HUDEP-2 (cell line): Measurements from ENCODE around the gene C1QTNF3.
A peak's percentile ranks its signal among the peaks of the same experiment; 100 is the strongest.
"Not testable (repeated sequence)": the region's sequence is repeated elsewhere in the genome, so short reads cannot be mapped to it uniquely, and the experiment has no call there.

ENCODE experiments used
- DNase-seq, 76 experiments: peaks; one replicate each; lab custom pipeline; 2025; ENCODE audit not compliant: unreplicated experiment in 76 of 76; lab: John Stamatoyannopoulos, UW

Gene C1QTNF3

DNA sequence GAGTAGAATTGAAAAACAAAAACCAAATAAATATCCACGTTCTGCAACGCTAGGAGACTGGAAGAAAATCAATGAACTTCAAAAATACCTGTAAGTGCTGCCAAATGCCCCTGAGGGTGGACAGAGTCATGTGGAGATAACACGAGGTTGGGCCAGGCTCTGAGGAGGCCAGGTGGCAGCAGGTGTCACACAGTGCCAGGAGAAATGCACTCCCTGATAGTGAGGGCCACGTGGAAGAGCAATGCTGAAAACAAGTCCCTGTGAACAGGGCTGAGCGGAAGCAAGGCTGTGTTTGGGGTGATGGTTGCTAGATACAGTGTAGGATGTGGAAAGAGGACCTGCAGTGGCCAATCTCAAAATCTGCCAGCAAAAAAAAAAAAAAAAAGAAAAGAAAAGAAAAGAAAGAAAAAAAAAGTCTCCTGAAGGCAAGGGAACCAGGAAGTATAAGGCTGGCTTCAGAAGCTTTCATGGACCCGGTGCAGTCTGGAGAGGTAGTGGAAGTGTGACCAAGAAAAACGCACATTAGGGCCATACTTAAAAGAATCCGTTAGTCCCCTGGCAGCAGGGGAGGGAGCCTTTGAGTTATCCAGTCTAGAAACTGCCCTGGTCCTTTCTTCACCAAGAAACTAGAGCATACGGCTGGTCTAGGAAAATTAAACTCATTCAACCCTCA, 16.8 kb downstream of the C1QTNF3 start:
- no peak for DNase-seq

DNA sequence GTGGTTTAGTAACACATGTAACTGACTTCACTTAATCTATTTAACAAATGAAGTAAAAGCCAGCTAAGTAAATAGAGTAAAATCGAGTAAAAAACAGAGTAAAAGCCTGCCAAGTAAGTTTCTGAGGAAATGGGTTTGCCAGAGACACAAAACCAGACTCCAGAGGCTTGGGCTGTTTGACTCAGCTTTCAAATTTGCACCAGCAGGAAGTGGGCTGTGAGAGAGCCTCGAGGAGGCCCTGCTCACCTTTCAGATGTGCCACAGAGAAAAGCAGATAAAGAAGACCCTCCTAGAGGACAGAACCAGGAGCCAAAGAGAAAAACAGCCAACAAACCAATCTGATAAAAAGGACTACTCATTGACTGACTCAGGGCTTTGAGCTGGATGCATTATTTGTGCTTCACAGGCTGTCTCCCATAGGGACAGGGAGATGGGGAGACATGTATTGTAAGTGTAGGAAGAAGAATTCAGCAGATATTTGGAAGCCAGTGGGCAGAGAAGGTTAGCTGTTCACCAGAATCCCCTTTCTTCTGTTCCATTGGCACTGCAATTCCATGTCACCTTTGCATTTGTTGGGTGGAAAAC, 20.8 kb downstream of the C1QTNF3 start:
- no peak for DNase-seq

DNA sequence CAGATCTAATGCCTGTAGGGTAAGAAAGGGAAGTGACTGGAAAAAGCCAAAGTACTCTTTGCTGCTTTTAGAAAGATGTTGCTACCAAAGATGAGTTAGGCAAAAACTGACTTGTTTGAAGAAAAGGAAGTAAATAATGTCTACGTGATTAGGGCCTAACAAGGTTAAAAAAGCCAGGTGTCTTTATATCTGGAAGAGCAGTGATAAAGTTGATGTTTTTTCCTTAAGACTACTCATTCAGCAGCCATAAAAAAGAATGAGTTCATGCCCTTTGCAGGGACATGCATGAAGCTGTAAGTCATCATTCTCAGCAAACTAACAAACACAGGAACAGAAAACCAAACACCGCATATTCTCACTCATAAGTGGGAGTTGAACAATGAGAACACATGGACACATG, 21.7 kb downstream of the C1QTNF3 start:
- no peak for DNase-seq

DNA sequence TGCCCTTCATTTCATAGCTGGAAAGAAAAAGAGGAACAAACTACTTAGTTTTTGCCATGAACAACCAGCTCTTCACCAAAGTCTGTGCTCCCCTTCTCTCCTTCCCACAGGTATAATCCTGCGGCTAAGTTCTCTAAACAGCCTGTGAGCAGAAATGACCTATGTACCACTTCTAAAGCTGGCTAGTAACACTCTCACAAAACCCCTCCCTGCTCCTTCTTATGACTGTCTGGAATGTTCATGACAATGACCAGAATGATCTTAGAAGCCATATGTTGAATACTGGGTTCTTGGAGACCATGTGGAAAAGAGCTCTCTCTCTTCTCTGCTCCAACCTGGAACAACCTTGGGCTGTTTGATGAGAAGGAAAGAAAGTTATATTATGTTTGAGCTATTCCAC, 22.3 kb downstream of the C1QTNF3 start:
- no peak for DNase-seq

DNA sequence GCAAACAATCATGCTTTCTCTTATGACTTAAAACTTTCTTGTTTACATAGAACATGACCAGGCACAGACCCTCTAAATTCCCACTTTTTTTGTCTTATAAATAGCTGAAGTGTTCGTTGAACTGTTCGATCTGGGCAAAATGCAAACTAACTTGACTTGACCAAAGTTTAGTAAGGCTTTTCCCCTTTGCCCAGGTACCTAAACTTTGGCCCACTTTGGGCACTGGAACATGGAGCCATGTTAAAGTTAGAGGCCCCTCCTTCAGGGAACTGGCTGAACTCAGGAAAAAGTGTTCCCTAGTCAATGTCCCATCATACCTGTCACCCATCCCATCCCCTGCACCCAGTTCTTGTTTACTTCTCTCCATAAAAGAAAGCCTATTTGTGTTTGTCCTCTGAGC, 25.8 kb downstream of the C1QTNF3 start:
- DNase-seq: no peak

DNA sequence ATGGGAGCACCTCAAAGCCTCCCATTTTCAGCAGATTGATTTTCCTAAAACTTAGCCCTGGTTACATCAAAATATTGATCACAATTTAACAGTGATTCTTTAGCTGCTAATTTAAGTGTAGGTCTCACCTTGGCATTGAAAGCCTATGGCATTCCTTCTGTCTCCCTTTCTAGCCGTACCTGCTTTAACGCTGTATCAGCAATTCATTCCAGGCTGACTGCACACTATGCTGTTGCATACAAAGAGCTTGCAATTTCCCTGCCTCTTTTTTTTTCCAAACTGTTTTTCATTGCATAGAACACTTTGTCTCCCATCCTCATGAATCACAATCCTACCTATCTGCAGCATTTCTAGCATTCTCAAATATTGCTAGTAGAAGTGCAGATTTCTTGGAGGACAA, 26.3 kb downstream of the C1QTNF3 start:
- no peak for DNase-seq

DNA sequence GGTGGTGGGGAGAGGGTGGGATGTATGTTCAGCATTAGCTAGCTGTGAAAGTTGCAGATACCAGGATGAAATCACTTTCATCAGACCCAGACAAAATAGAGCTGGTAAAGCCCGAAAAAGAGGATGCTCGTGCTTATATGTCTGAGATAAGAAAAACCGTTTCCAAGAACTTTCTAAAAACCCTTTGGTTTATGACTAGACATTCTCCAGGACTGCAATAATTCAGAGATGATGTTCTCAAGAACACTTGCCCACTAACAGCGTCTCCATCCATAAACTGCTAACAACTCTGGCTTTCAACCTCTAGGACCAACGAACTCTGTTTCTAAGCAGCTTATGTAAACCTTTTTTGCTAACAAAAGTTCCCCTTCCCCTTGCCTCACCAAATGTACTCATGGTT, 26.8 kb downstream of the C1QTNF3 start:
- DNase-seq: no peak

DNA sequence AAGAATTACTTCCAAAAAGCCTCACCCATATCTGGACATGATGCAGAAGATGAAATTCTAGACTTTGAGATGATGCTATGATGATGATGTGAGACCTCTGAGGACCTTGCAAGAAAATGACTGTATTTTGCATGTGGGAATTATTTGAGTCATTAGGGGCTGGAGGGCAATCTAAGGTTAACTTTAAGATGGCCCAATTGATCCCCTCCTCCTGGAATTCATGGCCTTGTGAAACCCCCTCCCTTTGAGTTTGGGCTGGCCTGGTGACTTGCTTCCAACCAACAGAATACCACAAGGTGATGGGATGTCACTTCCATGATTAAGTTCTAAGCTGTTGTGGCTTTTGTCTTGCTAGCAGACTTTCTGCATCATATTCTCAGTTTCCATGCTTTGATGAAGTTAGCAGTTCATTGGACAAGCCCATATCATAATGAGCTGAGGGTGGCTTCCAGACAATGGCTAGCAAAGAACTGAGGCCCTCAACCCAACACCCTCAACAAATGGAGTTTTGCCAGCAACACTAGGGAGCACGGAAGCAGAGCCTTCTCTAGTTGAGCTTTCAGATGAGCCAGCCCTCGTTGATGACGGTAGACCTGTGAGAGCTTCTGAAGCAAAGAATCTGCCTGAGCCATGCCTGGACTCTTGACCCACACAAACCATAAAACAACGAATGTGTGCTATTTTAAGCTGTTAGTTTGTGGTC, 27.7 kb downstream of the C1QTNF3 start:
- DNase-seq: no peak

DNA sequence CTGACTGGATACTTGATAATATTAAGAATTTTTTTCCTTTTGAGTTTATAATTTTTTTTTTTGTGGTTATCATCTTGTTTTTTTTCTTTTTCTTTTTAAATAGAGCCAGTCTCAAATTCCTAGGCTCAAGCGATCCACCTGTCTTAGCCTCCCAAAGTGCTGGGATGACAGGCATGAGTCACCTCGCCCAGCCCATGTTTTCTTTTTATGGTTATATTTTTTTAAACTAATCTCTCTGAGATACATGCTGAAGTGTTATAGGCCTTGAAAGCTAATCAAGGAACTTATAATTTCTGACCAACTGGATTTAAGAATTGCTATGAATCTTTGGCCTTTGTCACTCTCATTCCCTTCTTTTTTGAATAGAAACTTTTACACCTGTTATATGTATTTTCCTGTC, 28.4 kb downstream of the C1QTNF3 start:
- no peak for DNase-seq

DNA sequence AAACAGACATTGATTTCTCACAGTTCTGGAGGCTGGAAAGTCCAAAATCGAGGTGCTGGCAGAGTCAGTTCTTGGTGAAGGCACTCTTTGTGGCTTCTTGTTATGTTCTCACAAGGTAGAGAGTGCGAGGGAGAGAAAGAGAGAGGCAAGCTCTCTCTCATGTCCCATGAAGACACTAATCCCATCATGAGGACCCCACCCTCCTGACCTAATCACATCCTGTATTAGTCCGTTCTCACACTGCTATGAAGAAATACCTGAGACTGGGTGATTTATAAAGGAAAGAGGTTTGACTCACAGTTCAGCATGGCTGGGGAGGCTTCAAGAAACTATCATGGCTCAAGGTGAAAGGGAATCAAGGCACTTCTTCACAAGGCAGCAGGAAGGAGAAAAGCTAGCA, 29.5 kb downstream of the C1QTNF3 start:
- no peak for DNase-seq

DNA sequence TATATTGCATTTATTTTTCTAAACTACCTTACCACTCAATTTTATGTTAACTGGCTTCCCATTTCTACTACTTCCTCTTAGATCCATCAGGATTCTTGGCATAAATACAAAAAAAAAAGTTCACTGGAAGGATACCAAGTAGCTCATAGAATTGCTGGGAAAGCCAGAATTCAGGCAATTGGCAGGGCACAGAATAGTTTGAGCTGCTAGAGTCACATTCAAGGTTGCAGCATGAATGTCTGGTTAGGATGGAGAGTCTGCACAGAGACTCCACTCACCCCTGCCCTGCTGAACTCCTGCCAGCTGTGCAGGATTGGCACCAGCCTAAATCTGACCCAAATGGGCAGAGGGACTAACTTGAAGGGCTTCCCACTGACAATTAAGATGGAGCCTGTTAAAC, 30.2 kb downstream of the C1QTNF3 start:
- no peak for DNase-seq

DNA sequence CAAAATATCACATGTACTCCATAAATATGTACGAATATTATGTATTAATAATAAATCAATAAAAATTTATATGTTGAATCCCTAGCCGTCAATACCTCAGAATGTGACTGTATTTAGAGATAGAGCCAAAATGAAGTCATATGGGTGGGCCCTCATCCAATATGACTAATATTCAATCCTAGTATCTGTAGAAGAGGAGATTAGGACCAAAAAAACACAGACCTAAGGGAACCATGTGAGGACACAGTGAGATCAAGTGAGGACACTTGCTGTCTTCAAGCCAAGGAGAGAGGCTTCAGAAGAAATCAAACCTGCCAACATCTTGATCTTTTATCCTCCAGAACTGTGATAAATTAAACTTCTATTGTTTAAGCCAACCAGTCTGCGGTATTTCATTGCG, 31.5 kb downstream of the C1QTNF3 start:
- peak in 18 of 76 experiments; percentile 3 to 64 (median 35) for DNase-seq

DNA sequence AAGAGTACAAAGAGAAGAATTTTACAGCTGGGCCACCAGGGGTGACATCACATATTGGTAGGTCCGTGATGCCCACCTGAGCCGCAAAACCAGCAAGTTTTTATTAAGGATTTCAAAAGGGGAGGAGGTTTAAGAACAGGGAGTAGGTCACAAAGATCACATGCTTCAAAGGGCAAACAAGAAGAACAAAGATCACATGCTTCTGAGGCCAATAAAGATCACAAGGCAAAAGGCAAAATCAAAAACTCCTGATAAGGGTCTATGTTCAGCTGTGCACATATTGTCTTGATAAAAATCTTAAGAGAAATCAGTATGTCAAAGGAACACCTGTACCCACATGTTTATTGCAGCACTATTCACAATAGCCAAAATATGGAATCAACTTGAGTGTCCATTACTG, 32.9 kb downstream of the C1QTNF3 start:
- DNase-seq: not testable (repeated sequence)

DNA sequence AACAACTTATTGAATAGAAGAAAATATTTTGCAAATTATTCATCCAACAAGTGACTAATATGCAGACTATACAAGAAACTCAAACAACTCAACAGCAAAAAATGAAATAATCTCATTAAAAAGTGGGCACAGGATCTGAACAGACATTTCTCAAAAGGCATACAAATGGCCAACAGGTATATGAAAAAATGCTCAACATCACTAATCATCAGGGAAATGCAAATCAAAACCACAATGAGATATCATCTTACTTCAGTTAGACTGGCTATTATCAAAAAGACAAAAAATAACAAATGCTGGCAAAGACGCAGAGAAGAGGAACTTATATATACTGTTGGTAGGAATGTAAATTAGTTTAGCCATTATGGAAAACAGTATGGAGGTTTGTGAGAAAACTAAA, 33.4 kb downstream of the C1QTNF3 start:
- no peak for DNase-seq

DNA sequence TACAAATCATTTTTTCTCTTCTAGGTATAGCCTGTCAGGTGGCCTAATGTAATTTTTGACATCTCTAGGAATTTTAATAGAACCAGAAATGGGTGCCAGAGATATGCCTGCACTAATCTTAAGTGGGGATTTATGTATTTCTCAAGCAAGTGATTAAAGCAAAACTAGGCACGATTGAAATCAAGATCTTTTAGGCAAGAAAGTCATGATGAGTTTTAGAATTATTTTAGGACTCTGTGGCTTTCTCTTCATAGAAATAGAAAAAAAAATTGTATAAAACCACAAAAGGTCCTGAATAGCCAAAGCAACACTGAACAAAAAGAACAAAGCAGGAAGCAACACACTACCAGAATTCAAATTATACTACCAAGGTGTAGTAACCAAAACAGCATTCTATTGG, 34.2 kb downstream of the C1QTNF3 start:
- peak in 2 of 76 experiments; percentile 3 to 20 for DNase-seq

DNA sequence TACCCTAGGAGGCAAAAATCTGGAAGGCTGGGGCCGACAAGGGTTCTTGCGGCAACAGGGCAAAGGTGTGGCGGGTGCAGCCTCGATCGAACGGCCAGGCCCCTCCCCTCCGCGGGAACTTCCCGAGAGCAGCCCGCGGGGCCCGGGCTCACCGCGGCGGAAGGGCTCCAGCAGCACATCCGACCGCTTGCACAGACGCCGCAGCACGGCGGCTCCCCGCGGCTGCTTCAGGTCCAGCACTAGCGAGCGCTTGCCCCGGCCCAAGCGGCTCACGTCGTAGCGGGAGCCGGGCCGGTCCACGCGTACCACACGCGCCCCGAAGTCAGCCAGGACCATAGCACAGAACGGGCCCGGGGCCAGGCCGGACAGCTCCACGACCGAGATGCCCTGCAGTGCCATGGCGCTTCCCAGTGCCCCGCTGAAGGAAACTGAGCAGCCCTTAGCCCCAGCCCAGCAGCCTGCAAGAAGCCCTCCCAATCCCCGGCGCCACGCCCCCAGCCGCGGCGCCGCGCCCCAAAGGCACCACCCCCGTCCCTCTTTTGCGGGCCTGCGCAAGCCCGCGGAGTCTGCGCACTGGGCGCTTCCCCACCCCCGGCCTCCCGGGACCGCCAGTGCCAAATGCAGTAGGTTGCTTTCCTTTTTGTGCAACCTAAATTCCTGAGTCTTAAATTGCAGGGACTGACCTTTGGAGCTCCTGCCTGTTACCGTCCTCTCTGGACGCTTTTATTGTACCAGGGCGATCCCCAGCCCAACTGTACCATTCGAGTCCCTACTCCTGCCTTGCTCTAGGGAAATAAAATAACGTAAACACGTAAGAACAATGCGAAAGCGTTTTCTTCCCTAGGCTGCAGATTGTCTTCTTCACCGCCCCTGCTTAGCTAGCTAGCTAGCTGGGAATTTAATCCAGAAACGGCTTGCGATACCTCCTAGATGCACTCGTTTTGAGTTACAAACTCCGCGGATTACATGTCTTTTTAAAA, 35.1 kb downstream of the C1QTNF3 start, which contains the start of gene AMACR:
TSS of gene AMACR (minus strand) at position 430 of the 980 bp plus-strand sequence. CDS start at position 399, 31 bp downstream.
- peak in 75 of 76 experiments; percentile 23 to 93 (median 86) for DNase-seq

DNA sequence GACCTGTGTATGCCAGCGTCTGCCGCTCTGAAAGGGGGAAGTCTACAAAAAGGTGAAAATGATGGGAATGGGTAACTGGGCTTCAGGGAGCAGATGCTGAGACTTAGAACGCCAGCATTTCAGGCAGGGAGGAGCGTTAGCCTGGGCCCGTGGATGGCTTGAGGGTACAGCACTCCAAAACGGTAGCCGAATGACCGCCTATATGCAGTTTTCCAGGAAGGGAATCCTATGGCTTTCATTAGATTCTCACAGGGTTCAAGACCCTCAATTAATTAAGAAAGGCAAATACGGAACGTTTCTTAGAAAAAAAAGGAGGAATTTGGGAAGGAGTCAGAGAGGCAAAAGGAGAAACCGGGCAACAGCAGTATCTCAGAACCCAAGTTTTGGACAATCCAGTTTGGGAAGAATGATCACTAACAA, 35.8 kb downstream of the C1QTNF3 start:
- DNase-seq: no peak

DNA sequence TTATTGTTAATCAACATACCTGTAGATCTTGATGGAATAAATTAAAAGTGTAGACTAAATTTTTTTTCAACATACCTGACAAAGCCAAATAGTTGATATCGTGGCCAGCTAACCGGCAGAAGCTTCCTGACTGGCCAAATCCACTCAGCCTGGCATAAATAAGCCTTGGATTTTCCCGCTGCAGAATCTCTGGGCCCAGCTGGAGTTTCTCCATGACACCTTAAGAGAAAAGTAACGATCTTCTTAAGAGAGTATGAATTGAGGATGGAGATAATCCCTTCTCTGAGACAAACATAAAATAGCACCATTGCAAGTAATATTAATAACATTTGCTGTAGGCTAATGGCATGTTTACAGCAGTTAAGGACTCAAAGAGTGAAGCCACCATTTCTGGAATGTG, 37.3 kb downstream of the C1QTNF3 start:
- no peak for DNase-seq

DNA sequence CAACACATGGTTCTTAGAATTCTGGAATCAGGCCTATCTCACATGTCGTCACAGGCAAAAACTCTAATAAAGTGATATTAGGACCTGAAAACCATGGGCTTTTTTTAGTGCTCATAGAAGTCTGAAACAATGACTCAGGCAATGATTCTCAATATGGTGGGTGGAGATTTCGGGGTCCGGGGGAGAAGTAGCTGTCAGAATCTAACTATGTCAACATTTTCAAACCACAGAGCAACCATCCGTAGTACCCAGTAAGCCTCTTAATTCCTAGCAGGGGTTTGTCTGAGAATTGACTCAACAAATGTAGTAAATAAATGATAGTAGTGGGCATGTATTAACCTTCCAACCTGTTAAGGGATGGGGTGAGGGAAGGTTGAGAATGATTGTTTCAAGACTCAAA, 37.8 kb downstream of the C1QTNF3 start:
- DNase-seq: no peak

DNA sequence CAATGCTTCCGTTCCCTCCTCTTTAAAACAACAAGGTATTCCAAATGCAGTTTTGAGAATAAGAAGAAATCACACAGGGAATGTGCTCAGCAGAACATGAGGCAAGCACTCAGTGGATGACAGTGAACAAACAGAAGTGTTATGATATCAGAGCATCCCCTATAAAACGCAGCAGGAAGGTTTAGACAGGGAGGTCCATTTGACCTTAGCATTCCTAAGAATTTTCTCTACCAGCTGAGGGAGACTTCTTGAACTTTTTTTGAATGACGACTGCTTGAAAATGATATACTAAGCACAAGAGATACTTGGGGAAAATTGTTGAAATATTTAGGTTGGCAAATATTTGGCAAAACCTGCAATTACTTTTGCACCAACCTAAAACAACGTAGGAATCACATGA, 39.1 kb downstream of the C1QTNF3 start:
- DNase-seq: no peak
